Measurements from ENCODE around the gene HOXC11.

The HOXC11 gene

DNA sequence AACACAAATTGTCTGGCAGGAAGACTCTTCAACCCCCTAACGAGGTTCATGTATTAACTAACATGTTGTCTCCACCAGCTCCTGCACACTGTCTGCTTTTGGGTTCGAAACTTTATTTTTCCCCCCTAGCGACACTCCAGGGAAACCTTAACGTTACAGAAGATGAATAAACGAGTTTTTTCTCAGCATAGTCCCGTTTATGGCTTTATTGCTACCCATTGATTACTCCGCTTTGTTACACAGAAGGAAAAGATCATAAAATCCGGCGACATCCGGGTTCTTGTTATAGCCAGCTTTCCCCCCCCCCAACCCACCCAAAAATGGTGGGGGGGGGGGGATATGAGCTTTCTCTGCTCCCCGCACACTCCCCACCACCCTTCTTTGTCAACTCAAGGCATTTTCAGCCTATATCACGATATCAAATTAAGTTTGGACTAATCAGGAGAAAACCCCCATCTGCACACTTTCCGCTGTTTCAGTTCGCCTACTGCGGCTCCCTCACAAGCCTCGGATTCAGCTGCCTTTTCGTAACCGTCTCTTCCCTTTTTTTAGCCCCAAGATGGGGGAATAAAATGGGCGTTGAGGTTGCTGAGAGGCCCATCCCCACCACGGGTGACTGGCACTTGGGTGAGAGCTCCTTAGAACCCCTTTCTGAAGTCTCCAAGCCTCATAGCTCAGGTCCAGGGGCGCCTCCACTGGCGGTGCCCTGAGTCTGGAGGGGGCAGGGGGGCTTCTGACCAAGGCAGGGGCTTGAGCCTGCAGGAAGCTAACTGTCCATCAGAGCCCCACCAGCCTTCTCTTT lies 53.9 kb downstream of the HOXC11 start:
- DNase-seq: no peak

Measured in CD4-positive, alpha-beta T cell treated with Interleukin-6 for 4 hours (primary cell).